CD14-positive monocyte (primary cell): ENCODE data around the gene FNIP2. TPM values are rescaled to one million over a fixed set of nuclear protein-coding genes. Genes with fewer than 3 reads are reported as not detected.

ENCODE experiments used
- DNase-seq, 3 donors: peaks; one replicate each; pipeline ENCODE4 v3.0.0-alpha.2; 2011 to 2022
- H2AFZ ChIP-seq: 2 replicates; pipeline ENCODE4 v1.6.0; 2012; ENCODE audit warnings: mild to moderate bottlenecking, low read depth, low read length, inconsistent platforms; ENCODE audit not compliant: insufficient read depth, poor library complexity, severe bottlenecking
- H3K27ac ChIP-seq, 2 donors: 1 replicate in 1 of 2; 2 replicates in 1 of 2; pipeline ENCODE4 v1.5.1; 2012 to 2013; ENCODE audit warnings: low read length in 2 of 2, control low read depth in 1 of 2, inconsistent platforms in 1 of 2, low read depth in 1 of 2, mild to moderate bottlenecking in 1 of 2
- H3K27me3 ChIP-seq, 2 donors: one replicate each; pipeline versions ENCODE4 v1.6.0 to v1.6.1; 2011 to 2013; ENCODE audit warnings: low read length in 2 of 2; ENCODE audit not compliant: control insufficient read depth in 2 of 2, insufficient read depth in 2 of 2
- H3K36me3 ChIP-seq, 2 donors: replicated peaks in 1 of 2; 1 replicate in 1 of 2; 2 replicates in 1 of 2; pipeline versions ENCODE4 v1.5.1 to v1.6.1; 2012 to 2013; ENCODE audit warnings: low read length in 2 of 2, control low read depth in 1 of 2, inconsistent platforms in 1 of 2, mild to moderate bottlenecking in 1 of 2; ENCODE audit not compliant: insufficient read depth in 2 of 2, control insufficient read depth in 1 of 2
- H3K4me1 ChIP-seq, 2 donors: 1 replicate in 1 of 2; 2 replicates in 1 of 2; pipeline versions ENCODE4 v1.5.1 to v1.6.1; 2012 to 2013; ENCODE audit warnings: low read length in 2 of 2, control low read depth in 1 of 2, inconsistent platforms in 1 of 2, mild to moderate bottlenecking in 1 of 2, moderate library complexity in 1 of 2; ENCODE audit not compliant: insufficient read depth in 2 of 2, control insufficient read depth in 1 of 2
- H3K4me2 ChIP-seq: replicated peaks from 2 replicates; pipeline ENCODE3; 2012; ENCODE audit warnings: low read length, moderate library complexity, mild to moderate bottlenecking; ENCODE audit not compliant: poor library complexity, severe bottlenecking; ENCODE audit errors: extremely low read depth
- H3K4me3 ChIP-seq, 3 experiments: fragments of 200-600 bp in 1 of 3; sonication (generic) in 1 of 3; replicated peaks in 1 of 3; 1 replicate in 2 of 3; 2 replicates in 1 of 3; pipeline ENCODE4 v1.5.1; 2011 to 2013; ENCODE audit warnings: low read length in 3 of 3, mild to moderate bottlenecking in 3 of 3, control low read depth in 2 of 3, low read depth in 2 of 3, inconsistent platforms in 1 of 3, moderate library complexity in 1 of 3
- H3K79me2 ChIP-seq: 2 replicates; pipeline ENCODE4 v1.6.0; 2012; ENCODE audit warnings: mild to moderate bottlenecking, control low read depth, inconsistent platforms, low read length, moderate library complexity; ENCODE audit not compliant: insufficient read depth
- H3K9ac ChIP-seq: 2 replicates; pipeline ENCODE4 v1.6.0; 2017; ENCODE audit warnings: low read length, mild to moderate bottlenecking; ENCODE audit not compliant: insufficient read depth, poor library complexity, severe bottlenecking
- H3K9me3 ChIP-seq, 2 donors: replicated peaks in 1 of 2; 1 replicate in 1 of 2; 2 replicates in 1 of 2; pipeline versions ENCODE4 v1.5.1 to v1.6.1; 2012 to 2013; ENCODE audit warnings: low read length in 2 of 2, control low read depth in 1 of 2; ENCODE audit not compliant: control insufficient read depth in 1 of 2, insufficient read depth in 1 of 2
- H4K20me1 ChIP-seq: 2 replicates; pipeline ENCODE4 v1.6.0; 2012; ENCODE audit warnings: mild to moderate bottlenecking, low read length, control low read depth, moderate library complexity; ENCODE audit not compliant: insufficient read depth
- H3K27ac Mint-ChIP-seq, 7 donors: one replicate each; pipeline ENCODE4 v1.8.0; 2020; ENCODE audit warnings: mild to moderate bottlenecking in 7 of 7, mixed read lengths in 7 of 7, moderate library complexity in 6 of 7, inconsistent platforms in 2 of 7
- H3K27me3 Mint-ChIP-seq, 3 donors: one replicate each; pipeline ENCODE4 v1.8.0; 2021 to 2022; ENCODE audit warnings: low read depth in 3 of 3, mild to moderate bottlenecking in 3 of 3, mixed read lengths in 3 of 3, moderate library complexity in 3 of 3, inconsistent platforms in 1 of 3
- H3K36me3 Mint-ChIP-seq, 2 donors: one replicate each; pipeline ENCODE4 v1.8.0; 2020; ENCODE audit warnings: mixed read lengths in 2 of 2, inconsistent platforms in 1 of 2, mild to moderate bottlenecking in 1 of 2
- H3K4me1 Mint-ChIP-seq: one replicate; pipeline ENCODE4 v1.8.0; 2020; ENCODE audit warnings: mild to moderate bottlenecking, mixed read lengths
- H3K4me3 Mint-ChIP-seq, 2 donors: one replicate each; pipeline ENCODE4 v1.8.0; 2020; ENCODE audit warnings: mild to moderate bottlenecking in 2 of 2, mixed read lengths in 2 of 2, moderate library complexity in 1 of 2
- H3K9me3 Mint-ChIP-seq, 7 donors: one replicate each; pipeline ENCODE4 v1.8.0; 2020 to 2022; ENCODE audit warnings: mixed read lengths in 7 of 7, mild to moderate bottlenecking in 6 of 7, moderate library complexity in 6 of 7, inconsistent platforms in 2 of 7
- CTCF ChIP-seq: fragments of 200-600 bp; IDR thresholded peaks from one replicate; pipeline ENCODE4 v1.8.0; 2022; ENCODE audit warnings: antibody characterized with exemption, mild to moderate bottlenecking
- WGBS: methylation state at CpG from one replicate; pipeline ENCODE4 v1.1.5; 2013; ENCODE audit warnings: missing lambda C conversion rate; ENCODE audit not compliant: insufficient coverage; 5-methylcytosine and 5-hydroxymethylcytosine counted together
- intact Hi-C, 2 donors: fragments of 100-400 bp; cut with micrococcal nuclease; formaldehyde crosslinking; loops; one replicate each; pipeline versions ENCODE4 v1.15.0 to v1.15.1; 2023
- polyA plus RNA-seq, 3 donors: library from polyadenylated mRNA; depleted of rRNA in 1 of 3; unstranded in 2 of 3; stranded (reverse) in 1 of 3; fragments of 300-500 nt in 2 of 3; fragments of >200 nt in 1 of 3; fragmentation: Illumina TruSeq in 2 of 3; gene quantifications; 1 replicate in 2 of 3; 2 replicates in 1 of 3; pipeline ENCODE4 v1.2.3, GENCODE V29; 2012 to 2021

FNIP2 gene
- polyA plus RNA-seq, 3 donors = 3.5 to 7.7 (median 5.7) TPM

GRCh38 chr4:158817562-158818296 lies 48.9 kb downstream of the FNIP2 start:
- Histone ChIP-seq H3K4me3 (peak overlapping the region in 1 of 3 experiments; percentile 31), H3K27ac (peak overlapping the region; percentile 92 to 97)
- peak overlapping the region; percentile 96 to 99 (median 99) for H3K27ac Mint-ChIP-seq

More at GRCh38 chr4:158817562-158818296, 48.9 kb downstream of the FNIP2 start:
- Mint-ChIP-seq H3K4me3 (peak overlapping the region; percentile 27 to 82), H3K36me3 (peaks cover 5 to 10% of the 10 kb centered on the region in 2 donors), H3K27me3 (no peaks in the 10 kb centered on the region), H3K9me3 (peaks cover 0 to 2% (median 0%) of the 10 kb centered on the region in 7 donors), H3K4me1 (peaks cover 70% of the 10 kb centered on the region)
- H3K9ac ChIP-seq = peak overlapping the region; percentile 59
- no peaks in the 10 kb centered on the region for H4K20me1 ChIP-seq
- H2AFZ ChIP-seq = peak overlapping the region; percentile 4
- H3K79me2 ChIP-seq = peaks cover 89% of the 10 kb centered on the region
- TF ChIP-seq CTCF = no peak
- 55% methylated on average over 2 of the region's 10 CpGs for WGBS
- no peaks in the 10 kb centered on the region for H3K9me3 ChIP-seq
- intact Hi-C loops = loop anchor here in 1 of 2 donors (1.0 kb wide), 1 partner anchor 7 kb away; no protein-coding TSS in a partner anchor
- H3K4me1 ChIP-seq = peaks cover 59 to 68% of the 10 kb centered on the region in 2 donors
- H3K27me3 ChIP-seq = no peaks in the 10 kb centered on the region
- H3K36me3 ChIP-seq = no peaks in the 10 kb centered on the region
- DNase-seq = peak; percentile 90 to 94 (median 93)
- H3K4me2 ChIP-seq = peak overlapping the region; percentile 47
